IMR-90 (cell line): ENCODE data around the gene ACO1. TPM values are rescaled to one million over a fixed set of nuclear protein-coding genes. Genes with fewer than 3 reads are reported as not detected.

Experiments used
- ATAC-seq: fragments of 200-7000 bp; cut with Tn5 transposase; 2 replicates; pipeline ENCODE4 v1.9.1; 2020; ENCODE audit warnings: low read depth, mild to moderate bottlenecking, moderate library complexity
- BruUV-seq: library from RNA; stranded (reverse); fragments of 400-500 nt; replicated peaks from 2 replicates; lab custom pipeline; 2021; lab: Mats Ljungman, UMichigan
- CTCF ChIA-PET: fragments of 300-600 bp; formaldehyde crosslinking; extraction: SDS; loops from one replicate; lab custom pipeline; 2021; ENCODE audit warnings: antibody characterized with exemption; lab: Yijun Ruan, JAX
- POLR2A ChIA-PET: fragments of 300-600 bp; sonication (Branson Sonifier 250); formaldehyde crosslinking; loops from one replicate; lab custom pipeline; 2022; ENCODE audit warnings: antibody characterized with exemption; ENCODE audit not compliant: unreplicated experiment; lab: Charles Lee
- DNase-seq: peaks from one replicate; pipeline ENCODE4 v3.0.0; 2013
- H2AFZ ChIP-seq: replicated peaks from 2 replicates; pipeline ENCODE3; 2013; ENCODE audit warnings: low read length, mild to moderate bottlenecking; ENCODE audit not compliant: poor library complexity
- H2AK5ac ChIP-seq: 2 replicates; pipeline ENCODE4 v1.6.1; 2013; ENCODE audit warnings: low read depth, low read length, inconsistent platforms
- H2AK9ac ChIP-seq: replicated peaks from 2 replicates; pipeline ENCODE3; 2013; ENCODE audit warnings: mild to moderate bottlenecking, low read depth, low read length, moderate library complexity; ENCODE audit not compliant: poor library complexity
- H2BK120ac ChIP-seq: 2 replicates; pipeline ENCODE4 v1.6.1; 2013; ENCODE audit warnings: low read depth, low read length, inconsistent platforms
- H2BK15ac ChIP-seq: 3 replicates; pipeline ENCODE4 v1.6.1; 2013; ENCODE audit warnings: low read depth, low read length, inconsistent platforms
- H2BK20ac ChIP-seq: 2 replicates; pipeline ENCODE4 v1.6.1; 2013; ENCODE audit warnings: low read depth, mild to moderate bottlenecking, inconsistent platforms, low read length, moderate library complexity
- H2BK5ac ChIP-seq: 2 replicates; pipeline ENCODE4 v1.6.1; 2013; ENCODE audit warnings: mild to moderate bottlenecking, low read depth, low read length, inconsistent platforms; ENCODE audit not compliant: poor library complexity, severe bottlenecking
- H3K14ac ChIP-seq: replicated peaks from 2 replicates; pipeline ENCODE4 v1.6.1; 2013; ENCODE audit warnings: low read depth, low read length, inconsistent platforms
- H3K18ac ChIP-seq: 2 replicates; pipeline ENCODE4 v1.6.1; 2013; ENCODE audit warnings: low read depth, low read length, control low read depth
- H3K23ac ChIP-seq: 2 replicates; pipeline ENCODE4 v1.6.1; 2013; ENCODE audit warnings: low read depth, low read length, inconsistent platforms
- H3K27ac ChIP-seq: 2 replicates; pipeline ENCODE4 v1.5.1; 2013; ENCODE audit warnings: mild to moderate bottlenecking, control low read depth, low read length; ENCODE audit not compliant: insufficient read depth
- H3K27me3 ChIP-seq: 2 replicates; pipeline ENCODE4 v1.6.1; 2013; ENCODE audit warnings: low read length; ENCODE audit not compliant: control insufficient read depth, insufficient read depth
- H3K36me3 ChIP-seq: 2 replicates; pipeline ENCODE4 v1.6.1; 2013; ENCODE audit warnings: low read length, mixed read lengths; ENCODE audit not compliant: control insufficient read depth, insufficient read depth
- H3K4ac ChIP-seq: 2 replicates; pipeline ENCODE4 v1.6.1; 2013; ENCODE audit warnings: low read depth, low read length, inconsistent platforms
- H3K4me1 ChIP-seq: 2 replicates; pipeline ENCODE4 v1.6.1; 2013; ENCODE audit warnings: low read length, mixed read lengths; ENCODE audit not compliant: control insufficient read depth, insufficient read depth
- H3K4me2 ChIP-seq: 2 replicates; pipeline ENCODE4 v1.6.1; 2013; ENCODE audit warnings: low read depth, mild to moderate bottlenecking, control low read depth, low read length, moderate library complexity
- H3K4me3 ChIP-seq: 2 replicates; pipeline ENCODE4 v1.5.1; 2013; ENCODE audit warnings: low read depth, mild to moderate bottlenecking, control low read depth, low read length, moderate library complexity; ENCODE audit not compliant: insufficient read depth
- H3K56ac ChIP-seq: 2 replicates; pipeline ENCODE4 v1.6.1; 2013; ENCODE audit warnings: low read length, inconsistent platforms; ENCODE audit not compliant: insufficient read depth; ENCODE audit errors: extremely low read depth
- H3K79me1 ChIP-seq, 2 experiments: 2 replicates each; pipeline ENCODE4 v1.6.1; 2013; ENCODE audit warnings: low read length in 2 of 2, inconsistent platforms in 1 of 2, low read depth in 1 of 2
- H3K9ac ChIP-seq: 2 replicates; pipeline ENCODE4 v1.6.1; 2013; ENCODE audit warnings: low read depth, low read length, control low read depth
- H3K9me1 ChIP-seq: 2 replicates; pipeline ENCODE4 v1.6.1; 2013; ENCODE audit warnings: low read length, inconsistent platforms; ENCODE audit not compliant: insufficient read depth
- H3K9me3 ChIP-seq: 2 replicates; pipeline ENCODE4 v1.6.1; 2013; ENCODE audit warnings: low read length; ENCODE audit not compliant: control insufficient read depth, insufficient read depth
- H4K20me1 ChIP-seq: 2 replicates; pipeline ENCODE4 v1.6.1; 2013; ENCODE audit warnings: low read length, inconsistent platforms; ENCODE audit not compliant: insufficient read depth
- H4K5ac ChIP-seq: 2 replicates; pipeline ENCODE4 v1.6.1; 2013; ENCODE audit warnings: mild to moderate bottlenecking, low read depth, low read length, control low read depth
- H4K8ac ChIP-seq, 2 experiments: 2 replicates each; pipeline ENCODE4 v1.6.1; 2013; ENCODE audit warnings: low read depth in 2 of 2, low read length in 2 of 2, control low read depth in 1 of 2, inconsistent platforms in 1 of 2
- H4K91ac ChIP-seq: 2 replicates; pipeline ENCODE4 v1.6.1; 2013; ENCODE audit warnings: low read depth, low read length, inconsistent platforms; ENCODE audit not compliant: insufficient read depth
- BHLHE40 ChIP-seq: fragments of 150-350 bp; IDR thresholded peaks from 2 replicates; pipeline ENCODE4 v1.6.1; 2016; ENCODE audit warnings: mild to moderate bottlenecking, low read depth, low read length
- CEBPB ChIP-seq: IDR thresholded peaks from 2 replicates; pipeline ENCODE4 v1.6.1; 2012; ENCODE audit warnings: low read depth, low read length, improper control_type of control experiment
- CTCF ChIP-seq: conservative IDR thresholded peaks from 2 replicates; pipeline ENCODE4 v1.5.1; 2012; ENCODE audit warnings: mild to moderate bottlenecking, low read depth, low read length, improper control_type of control experiment
- ELK1 ChIP-seq: fragments of 150-350 bp; IDR thresholded peaks from 2 replicates; pipeline ENCODE4 v1.6.1; 2016; ENCODE audit warnings: low read depth, mild to moderate bottlenecking, low read length, moderate library complexity, borderline replicate concordance
- MAZ ChIP-seq: IDR thresholded peaks from 2 replicates; pipeline ENCODE4 v1.6.1; 2012; ENCODE audit warnings: low read depth, mild to moderate bottlenecking, low read length, improper control_type of control experiment, moderate library complexity, borderline replicate concordance
- MXI1 ChIP-seq: IDR thresholded peaks from 2 replicates; pipeline ENCODE4 v1.6.1; 2012; ENCODE audit warnings: low read depth, mild to moderate bottlenecking, low read length, moderate library complexity, borderline replicate concordance
- POLR2A ChIP-seq: IDR thresholded peaks from 2 replicates; pipeline ENCODE4 v1.6.1; 2012; ENCODE audit warnings: mild to moderate bottlenecking, low read depth, low read length
- RAD21 ChIP-seq: IDR thresholded peaks from 2 replicates; pipeline ENCODE4 v1.6.1; 2012; ENCODE audit warnings: low read length, improper control_type of control experiment
- RCOR1 ChIP-seq: IDR thresholded peaks from 2 replicates; pipeline ENCODE4 v1.6.1; 2012; ENCODE audit warnings: mild to moderate bottlenecking, low read length, improper control_type of control experiment; ENCODE audit not compliant: insufficient replicate concordance
- RFX5 ChIP-seq: IDR thresholded peaks from 2 replicates; pipeline ENCODE4 v1.8.0; 2012; ENCODE audit warnings: low read depth, mild to moderate bottlenecking, low read length, moderate library complexity
- SMC3 ChIP-seq: fragments of 150-350 bp; IDR thresholded peaks from 2 replicates; pipeline ENCODE4 v1.6.1; 2016; ENCODE audit warnings: low read depth, mild to moderate bottlenecking, antibody characterized with exemption, low read length, moderate library complexity
- USF2 ChIP-seq: fragments of 150-350 bp; IDR thresholded peaks from 2 replicates; pipeline ENCODE4 v1.6.1; 2017; ENCODE audit warnings: mild to moderate bottlenecking, antibody characterized with exemption, low read length, low read depth
- WGBS, 2 experiments: methylation state at CpG; one replicate each; pipeline versions ENCODE4 v1.1.5 to v1.1.7; 2013; ENCODE audit warnings: missing lambda C conversion rate in 2 of 2; ENCODE audit not compliant: insufficient read length in 1 of 2; ENCODE audit errors: extremely low coverage in 2 of 2; 5-methylcytosine and 5-hydroxymethylcytosine counted together
- dilution Hi-C: fragments of 300-500 bp; cut with HindIII; formaldehyde crosslinking; loops from one replicate; pipeline ENCODE4 v1.14.3; 2018; ENCODE audit warnings: low sequenced_read_pairs; ENCODE audit not compliant: unreplicated experiment
- in situ Hi-C: fragments of 300-500 bp; cut with MboI; formaldehyde crosslinking; loops from 3 replicates; pipeline ENCODE4 v1.14.3; 2019; ENCODE audit warnings: low sequenced_read_pairs, inconsistent platforms, mixed read lengths
- intact Hi-C: fragments of 100-400 bp; cut with micrococcal nuclease; formaldehyde crosslinking; loops from 2 replicates; pipeline ENCODE4 v1.10.0; 2022
- polyA plus RNA-seq, 3 experiments: library from polyadenylated mRNA; depleted of rRNA; stranded (reverse); fragments of >200 nt; gene quantifications; 2 replicates each; pipeline ENCODE4 v1.2.3, GENCODE V29; 2012; ENCODE audit warnings: low replicate concordance in 1 of 3
- total RNA-seq: library from RNA; depleted of rRNA; stranded (reverse); fragments of >200 nt; gene quantifications from 2 replicates; pipeline ENCODE4 v1.2.3, GENCODE V29; 2012

ACO1 gene
- total and polyA plus RNA-seq, 2 of the 4 experiments (the other 2 are of a cell fraction) = 85.9 to 158 TPM

GRCh38 chr9:32344551-32345182, 39.8 kb upstream of the ACO1 start:
- Histone ChIP-seq H3K4me1 (no peaks in the 10 kb centered on the region), H2AFZ (peak overlapping the region; percentile 67), H3K36me3 (no peaks in the 10 kb centered on the region), H2BK5ac (no peak overlapping the region), H3K4me2 (peak overlapping the region; percentile 37), H3K79me1 (no peaks in the 10 kb centered on the region), H3K4ac (no peak overlapping the region), H2AK9ac (no peak overlapping the region), H2BK15ac (no peak overlapping the region), H2BK20ac (no peak overlapping the region), H3K4me3 (peak overlapping the region; percentile 23), H2BK120ac (no peak overlapping the region), H2AK5ac (no peak overlapping the region), H4K5ac (no peak overlapping the region), H4K8ac (no peak overlapping the region), H3K9me1 (no peaks in the 10 kb centered on the region), H3K27me3 (no peaks in the 10 kb centered on the region), H4K91ac (no peak overlapping the region), H3K27ac (no peak overlapping the region), H3K14ac (no peak overlapping the region), H3K18ac (no peak overlapping the region), H3K9ac (no peak overlapping the region), H3K56ac (no peak overlapping the region), H3K9me3 (no peaks in the 10 kb centered on the region), H4K20me1 (no peaks in the 10 kb centered on the region), H3K23ac (no peak overlapping the region)
- ATAC-seq (peak; percentile 44), DNase-seq (peak; percentile 11)
- intact Hi-C loops (no loop called here), in situ Hi-C loops (no loop called here), dilution Hi-C loops (no loop called here)
- ChIA-PET POLR2A (no interaction called here), CTCF (no interaction called here)
- TF ChIP-seq CEBPB (no peak), ELK1 (no peak), BHLHE40 (no peak), POLR2A (no peak), CTCF (no peak), RCOR1 (no peak), RAD21 (no peak), USF2 (no peak), MXI1 (no peak), RFX5 (no peak), SMC3 (no peak), MAZ (no peak)
- WGBS, 2 experiments = no CpG with 5 or more reads among the region's 6 CpGs
- no TSS peak for BruUV-seq
